ENCODE results near the gene M6PR. TPM values are rescaled to one million over a fixed set of nuclear protein-coding genes. Genes with fewer than 3 reads are reported as not detected.
A peak's percentile ranks its signal among the peaks of the same experiment; 100 is the strongest.

The M6PR gene
- total and polyA plus RNA-seq, 2 of the 13 experiments (the other 11 are each of a cell fraction or from before 2014, with no cell fraction given): 98.2 to 127 TPM

DNA sequence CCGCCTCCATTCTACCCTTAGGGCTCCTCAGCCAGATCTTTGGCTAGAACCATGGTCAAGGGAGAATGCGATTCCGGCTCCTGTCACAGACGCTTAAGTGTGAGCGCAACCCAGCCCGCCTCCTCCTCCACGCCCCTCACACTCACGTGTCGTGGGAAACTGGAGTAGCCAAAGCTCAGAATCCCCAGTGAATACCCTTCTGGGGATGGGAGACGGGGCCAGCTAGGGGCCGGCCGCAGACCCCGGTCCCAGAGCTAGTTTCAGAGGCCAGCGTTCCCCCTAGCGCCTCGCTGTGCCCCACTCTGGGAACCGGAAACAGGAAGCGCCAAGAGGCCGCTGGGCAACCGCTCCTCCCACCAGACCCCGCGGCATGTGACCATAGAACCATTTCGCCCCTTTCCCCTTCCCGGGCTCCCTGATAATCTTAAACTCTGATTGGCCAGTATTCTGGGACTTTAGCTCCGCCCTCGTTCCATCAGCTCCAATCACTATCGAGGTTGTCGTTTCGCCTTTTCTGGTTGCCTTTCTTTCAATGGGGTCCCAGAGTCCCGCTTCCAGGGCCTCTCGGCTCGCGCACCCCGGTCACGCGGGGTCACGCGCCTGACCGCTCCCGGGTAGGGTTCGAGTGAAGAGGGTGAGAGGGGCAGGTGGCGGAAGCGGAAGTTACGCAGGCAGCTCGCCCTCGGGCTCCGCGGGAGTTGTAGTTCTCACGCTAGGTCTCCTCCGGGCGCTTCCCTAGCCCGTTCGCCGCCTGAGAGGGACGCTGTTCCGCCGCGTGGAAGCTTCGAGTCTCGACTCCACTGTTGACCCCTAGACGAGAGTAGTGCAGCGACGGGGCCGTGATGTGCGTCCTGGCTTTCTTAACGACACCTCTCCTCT, at the start of gene M6PR (continued):
- TF ChIP-seq, protein P1, sequence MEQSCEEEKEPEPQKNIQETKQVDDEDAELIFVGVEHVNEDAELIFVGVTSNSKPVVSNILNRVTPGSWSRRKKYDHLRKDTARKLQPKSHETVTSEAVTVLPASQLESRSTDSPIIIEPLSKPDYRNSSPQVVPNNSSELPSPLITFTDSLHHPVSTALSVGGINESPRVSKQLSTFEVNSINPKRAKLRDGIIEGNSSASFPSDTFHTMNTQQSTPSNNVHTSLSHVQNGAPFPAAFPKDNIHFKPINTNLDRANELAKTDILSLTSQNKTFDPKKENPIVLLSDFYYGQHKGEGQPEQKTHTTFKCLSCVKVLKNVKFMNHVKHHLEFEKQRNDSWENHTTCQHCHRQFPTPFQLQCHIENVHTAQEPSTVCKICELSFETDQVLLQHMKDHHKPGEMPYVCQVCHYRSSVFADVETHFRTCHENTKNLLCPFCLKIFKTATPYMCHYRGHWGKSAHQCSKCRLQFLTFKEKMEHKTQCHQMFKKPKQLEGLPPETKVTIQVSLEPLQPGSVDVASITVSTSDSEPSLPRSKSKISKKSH (CRISPR knock-in tag; IDR thresholded peaks at IDR 0.05; ENCODE audit: borderline replicate concordance): no peak
- TF ChIP-seq CBX2 (IDR thresholded peaks at IDR 0.05; ENCODE audit: low read depth, low read length): no peak
- no peak for TF ChIP-seq CBX2 (CRISPR knock-in tag; IDR thresholded peaks at IDR 0.05; ENCODE audit: low read depth)
- TF ChIP-seq GTF3A (CRISPR knock-in tag; conservative IDR thresholded peaks at IDR 0.05): peak; percentile 65; the same call in 1 of the 2 replicates
- TF ChIP-seq NFYC (CRISPR knock-in tag; IDR thresholded peaks at IDR 0.05): peak; percentile 78
- TF ChIP-seq, protein P2, sequence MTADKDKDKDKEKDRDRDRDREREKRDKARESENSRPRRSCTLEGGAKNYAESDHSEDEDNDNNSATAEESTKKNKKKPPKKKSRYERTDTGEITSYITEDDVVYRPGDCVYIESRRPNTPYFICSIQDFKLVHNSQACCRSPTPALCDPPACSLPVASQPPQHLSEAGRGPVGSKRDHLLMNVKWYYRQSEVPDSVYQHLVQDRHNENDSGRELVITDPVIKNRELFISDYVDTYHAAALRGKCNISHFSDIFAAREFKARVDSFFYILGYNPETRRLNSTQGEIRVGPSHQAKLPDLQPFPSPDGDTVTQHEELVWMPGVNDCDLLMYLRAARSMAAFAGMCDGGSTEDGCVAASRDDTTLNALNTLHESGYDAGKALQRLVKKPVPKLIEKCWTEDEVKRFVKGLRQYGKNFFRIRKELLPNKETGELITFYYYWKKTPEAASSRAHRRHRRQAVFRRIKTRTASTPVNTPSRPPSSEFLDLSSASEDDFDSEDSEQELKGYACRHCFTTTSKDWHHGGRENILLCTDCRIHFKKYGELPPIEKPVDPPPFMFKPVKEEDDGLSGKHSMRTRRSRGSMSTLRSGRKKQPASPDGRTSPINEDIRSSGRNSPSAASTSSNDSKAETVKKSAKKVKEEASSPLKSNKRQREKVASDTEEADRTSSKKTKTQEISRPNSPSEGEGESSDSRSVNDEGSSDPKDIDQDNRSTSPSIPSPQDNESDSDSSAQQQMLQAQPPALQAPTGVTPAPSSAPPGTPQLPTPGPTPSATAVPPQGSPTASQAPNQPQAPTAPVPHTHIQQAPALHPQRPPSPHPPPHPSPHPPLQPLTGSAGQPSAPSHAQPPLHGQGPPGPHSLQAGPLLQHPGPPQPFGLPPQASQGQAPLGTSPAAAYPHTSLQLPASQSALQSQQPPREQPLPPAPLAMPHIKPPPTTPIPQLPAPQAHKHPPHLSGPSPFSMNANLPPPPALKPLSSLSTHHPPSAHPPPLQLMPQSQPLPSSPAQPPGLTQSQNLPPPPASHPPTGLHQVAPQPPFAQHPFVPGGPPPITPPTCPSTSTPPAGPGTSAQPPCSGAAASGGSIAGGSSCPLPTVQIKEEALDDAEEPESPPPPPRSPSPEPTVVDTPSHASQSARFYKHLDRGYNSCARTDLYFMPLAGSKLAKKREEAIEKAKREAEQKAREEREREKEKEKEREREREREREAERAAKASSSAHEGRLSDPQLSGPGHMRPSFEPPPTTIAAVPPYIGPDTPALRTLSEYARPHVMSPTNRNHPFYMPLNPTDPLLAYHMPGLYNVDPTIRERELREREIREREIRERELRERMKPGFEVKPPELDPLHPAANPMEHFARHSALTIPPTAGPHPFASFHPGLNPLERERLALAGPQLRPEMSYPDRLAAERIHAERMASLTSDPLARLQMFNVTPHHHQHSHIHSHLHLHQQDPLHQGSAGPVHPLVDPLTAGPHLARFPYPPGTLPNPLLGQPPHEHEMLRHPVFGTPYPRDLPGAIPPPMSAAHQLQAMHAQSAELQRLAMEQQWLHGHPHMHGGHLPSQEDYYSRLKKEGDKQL (CRISPR knock-in tag; IDR thresholded peaks at IDR 0.05; ENCODE audit: low read depth): peak; percentile 39; the same call in 1 of the 2 replicates
- no peak for TF ChIP-seq ZNF567 (CRISPR knock-in tag; IDR thresholded peaks at IDR 0.05; ENCODE audit: borderline replicate concordance)
- TF ChIP-seq, protein P3, sequence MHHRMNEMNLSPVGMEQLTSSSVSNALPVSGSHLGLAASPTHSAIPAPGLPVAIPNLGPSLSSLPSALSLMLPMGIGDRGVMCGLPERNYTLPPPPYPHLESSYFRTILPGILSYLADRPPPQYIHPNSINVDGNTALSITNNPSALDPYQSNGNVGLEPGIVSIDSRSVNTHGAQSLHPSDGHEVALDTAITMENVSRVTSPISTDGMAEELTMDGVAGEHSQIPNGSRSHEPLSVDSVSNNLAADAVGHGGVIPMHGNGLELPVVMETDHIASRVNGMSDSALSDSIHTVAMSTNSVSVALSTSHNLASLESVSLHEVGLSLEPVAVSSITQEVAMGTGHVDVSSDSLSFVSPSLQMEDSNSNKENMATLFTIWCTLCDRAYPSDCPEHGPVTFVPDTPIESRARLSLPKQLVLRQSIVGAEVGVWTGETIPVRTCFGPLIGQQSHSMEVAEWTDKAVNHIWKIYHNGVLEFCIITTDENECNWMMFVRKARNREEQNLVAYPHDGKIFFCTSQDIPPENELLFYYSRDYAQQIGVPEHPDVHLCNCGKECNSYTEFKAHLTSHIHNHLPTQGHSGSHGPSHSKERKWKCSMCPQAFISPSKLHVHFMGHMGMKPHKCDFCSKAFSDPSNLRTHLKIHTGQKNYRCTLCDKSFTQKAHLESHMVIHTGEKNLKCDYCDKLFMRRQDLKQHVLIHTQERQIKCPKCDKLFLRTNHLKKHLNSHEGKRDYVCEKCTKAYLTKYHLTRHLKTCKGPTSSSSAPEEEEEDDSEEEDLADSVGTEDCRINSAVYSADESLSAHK (CRISPR knock-in tag; IDR thresholded peaks at IDR 0.05; ENCODE audit: borderline replicate concordance): no peak
- peak; percentile 89; the same call in 1 of the 2 replicates for TF ChIP-seq ZNF33A (CRISPR knock-in tag; IDR thresholded peaks at IDR 0.05; ENCODE audit: borderline replicate concordance)
- TF ChIP-seq ZNF101 (CRISPR knock-in tag; IDR thresholded peaks at IDR 0.05; ENCODE audit: borderline replicate concordance, low read depth): no peak
- TF ChIP-seq, protein P4, sequence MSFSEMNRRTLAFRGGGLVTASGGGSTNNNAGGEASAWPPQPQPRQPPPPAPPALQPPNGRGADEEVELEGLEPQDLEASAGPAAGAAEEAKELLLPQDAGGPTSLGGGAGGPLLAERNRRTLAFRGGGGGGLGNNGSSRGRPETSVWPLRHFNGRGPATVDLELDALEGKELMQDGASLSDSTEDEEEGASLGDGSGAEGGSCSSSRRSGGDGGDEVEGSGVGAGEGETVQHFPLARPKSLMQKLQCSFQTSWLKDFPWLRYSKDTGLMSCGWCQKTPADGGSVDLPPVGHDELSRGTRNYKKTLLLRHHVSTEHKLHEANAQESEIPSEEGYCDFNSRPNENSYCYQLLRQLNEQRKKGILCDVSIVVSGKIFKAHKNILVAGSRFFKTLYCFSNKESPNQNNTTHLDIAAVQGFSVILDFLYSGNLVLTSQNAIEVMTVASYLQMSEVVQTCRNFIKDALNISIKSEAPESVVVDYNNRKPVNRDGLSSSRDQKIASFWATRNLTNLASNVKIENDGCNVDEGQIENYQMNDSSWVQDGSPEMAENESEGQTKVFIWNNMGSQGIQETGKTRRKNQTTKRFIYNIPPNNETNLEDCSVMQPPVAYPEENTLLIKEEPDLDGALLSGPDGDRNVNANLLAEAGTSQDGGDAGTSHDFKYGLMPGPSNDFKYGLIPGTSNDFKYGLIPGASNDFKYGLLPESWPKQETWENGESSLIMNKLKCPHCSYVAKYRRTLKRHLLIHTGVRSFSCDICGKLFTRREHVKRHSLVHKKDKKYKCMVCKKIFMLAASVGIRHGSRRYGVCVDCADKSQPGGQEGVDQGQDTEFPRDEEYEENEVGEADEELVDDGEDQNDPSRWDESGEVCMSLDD (CRISPR knock-in tag; IDR thresholded peaks at IDR 0.05; ENCODE audit: borderline replicate concordance): peak; percentile 100
- no peak for TF ChIP-seq RORA (CRISPR knock-in tag; IDR thresholded peaks at IDR 0.05)
- TF ChIP-seq SP4 (CRISPR knock-in tag; IDR thresholded peaks at IDR 0.05): peak; percentile 75
- TF ChIP-seq KLF11 (CRISPR knock-in tag; IDR thresholded peaks at IDR 0.05): peak; percentile 75
- TF ChIP-seq ZNF432 (CRISPR knock-in tag; IDR thresholded peaks at IDR 0.05; ENCODE audit: borderline replicate concordance): no peak
- peak; percentile 78 for TF ChIP-seq KDM5B (CRISPR knock-in tag; IDR thresholded peaks at IDR 0.05; ENCODE audit: borderline replicate concordance)

Measured in HepG2 (cell line).